Posterior cingulate gyrus (tissue), 11 donors: Measurements from ENCODE around the gene GNAZ.

Experiments
- DNase-seq, 10 donors: peaks; one replicate each; pipeline versions ENCODE4 v3.0.0 to v3.0.0-alpha.2; 2020 to 2021; ENCODE audit warnings: mixed read lengths in 3 of 10
- intact Hi-C: fragments of 100-400 bp; cut with DNase I; formaldehyde crosslinking; loops from one replicate; pipeline ENCODE4 v1.15.1; 2023

Gene GNAZ

DNA sequence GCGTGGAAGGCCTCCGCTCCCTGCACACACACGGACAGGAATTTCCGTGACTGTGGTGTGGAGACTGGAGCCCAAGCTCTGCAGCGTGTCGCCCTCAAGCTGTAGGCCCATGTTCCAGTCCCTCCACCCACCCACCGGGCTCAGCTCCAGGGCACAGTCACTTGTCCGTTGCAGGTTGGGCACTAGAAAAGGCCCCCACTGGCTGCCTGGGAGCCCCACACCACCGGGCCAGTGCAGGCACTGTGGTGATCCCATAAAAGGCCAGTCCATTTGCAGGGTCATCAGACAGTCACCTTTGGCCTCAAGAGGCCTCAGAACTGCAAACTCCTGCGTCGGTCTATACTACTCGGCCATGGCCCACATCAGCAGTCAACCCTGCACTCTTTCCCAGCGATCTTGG lies 91.3 kb downstream of the GNAZ start:
- peak in 1 of 10 donors; percentile 63 for DNase-seq
- intact Hi-C loops: no loop called here

DNA sequence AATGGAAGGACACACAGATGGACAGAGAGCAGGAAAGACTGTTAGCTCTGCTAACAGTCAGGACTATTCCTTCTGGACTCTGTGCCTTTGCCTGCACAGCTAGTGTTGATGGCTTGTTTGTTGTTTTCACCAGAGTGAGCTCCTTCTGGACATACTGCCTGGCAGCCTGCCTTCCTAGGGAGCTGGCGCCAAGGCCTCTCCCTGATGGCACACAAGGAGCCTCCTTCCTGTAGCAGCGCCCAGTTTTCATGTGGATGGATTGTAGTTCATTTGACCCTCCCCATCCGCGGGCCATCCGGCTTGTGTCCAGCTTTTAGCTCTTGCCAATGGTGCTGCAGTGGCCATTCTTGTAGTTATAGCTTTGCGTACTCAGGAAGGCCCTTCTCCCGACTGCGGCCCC lies 93.3 kb downstream of the GNAZ start:
- intact Hi-C loops: no loop called here
- DNase-seq: peak; percentile 45 to 96 (median 70)

DNA sequence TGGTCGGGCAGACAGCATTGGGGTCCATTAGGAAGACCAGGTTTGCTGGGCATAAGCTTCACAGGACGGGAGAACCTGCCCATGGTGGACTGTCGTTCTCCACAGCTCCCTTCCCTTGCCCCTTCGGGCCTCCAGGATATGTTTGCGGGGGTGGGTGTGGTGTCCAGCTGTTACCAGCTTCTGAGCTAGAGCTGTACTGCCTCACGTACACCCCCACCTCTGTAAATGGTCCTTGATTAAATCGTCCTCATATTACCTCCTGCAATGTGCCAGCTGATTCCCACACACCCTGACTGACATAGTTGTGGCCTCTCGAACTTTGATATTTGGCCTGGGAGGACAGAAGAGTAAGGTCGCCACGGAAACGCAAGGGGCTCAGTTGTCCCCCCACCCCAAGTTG lies 93.8 kb downstream of the GNAZ start:
- intact Hi-C loops: no loop called here
- no peak for DNase-seq

DNA sequence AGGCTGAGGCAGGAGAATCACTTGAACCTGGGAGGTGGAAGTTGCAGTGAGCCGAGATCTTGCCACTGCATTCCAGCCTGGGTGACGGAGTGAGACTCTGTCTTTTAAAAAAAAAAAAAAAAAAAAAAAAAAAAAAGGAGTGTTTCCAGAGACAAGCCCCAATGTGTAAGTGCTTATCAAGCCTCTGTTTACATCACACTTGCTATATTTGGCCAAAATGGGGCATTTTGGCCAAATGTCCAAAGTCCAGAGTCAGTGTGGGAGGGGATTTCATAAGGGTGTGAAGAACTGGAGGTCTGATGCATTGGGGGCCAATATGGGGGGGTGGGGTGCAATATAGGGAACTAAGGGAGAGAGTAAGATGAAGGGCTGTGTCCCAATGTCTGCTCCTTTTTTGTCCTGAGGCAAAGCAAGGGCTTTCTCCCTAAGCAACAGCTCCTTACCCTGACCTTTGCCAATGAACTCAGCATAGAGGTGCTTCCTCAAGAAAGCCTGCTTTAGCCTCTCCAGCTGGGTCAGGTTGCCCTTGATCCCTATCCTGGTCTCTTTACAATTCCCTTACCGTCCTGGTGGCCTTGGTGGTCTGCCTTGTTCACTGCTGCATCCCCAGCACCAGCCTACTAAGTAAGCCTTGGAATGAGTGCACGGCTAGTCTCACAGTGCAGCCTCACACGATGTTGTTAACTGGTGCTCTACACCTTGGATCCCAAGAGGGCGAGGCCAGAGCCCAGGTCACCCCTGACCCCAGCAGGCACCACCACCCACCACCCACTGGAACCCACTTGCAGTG lies 95.9 kb downstream of the GNAZ start:
- intact Hi-C loops: no loop called here
- no peak for DNase-seq

DNA sequence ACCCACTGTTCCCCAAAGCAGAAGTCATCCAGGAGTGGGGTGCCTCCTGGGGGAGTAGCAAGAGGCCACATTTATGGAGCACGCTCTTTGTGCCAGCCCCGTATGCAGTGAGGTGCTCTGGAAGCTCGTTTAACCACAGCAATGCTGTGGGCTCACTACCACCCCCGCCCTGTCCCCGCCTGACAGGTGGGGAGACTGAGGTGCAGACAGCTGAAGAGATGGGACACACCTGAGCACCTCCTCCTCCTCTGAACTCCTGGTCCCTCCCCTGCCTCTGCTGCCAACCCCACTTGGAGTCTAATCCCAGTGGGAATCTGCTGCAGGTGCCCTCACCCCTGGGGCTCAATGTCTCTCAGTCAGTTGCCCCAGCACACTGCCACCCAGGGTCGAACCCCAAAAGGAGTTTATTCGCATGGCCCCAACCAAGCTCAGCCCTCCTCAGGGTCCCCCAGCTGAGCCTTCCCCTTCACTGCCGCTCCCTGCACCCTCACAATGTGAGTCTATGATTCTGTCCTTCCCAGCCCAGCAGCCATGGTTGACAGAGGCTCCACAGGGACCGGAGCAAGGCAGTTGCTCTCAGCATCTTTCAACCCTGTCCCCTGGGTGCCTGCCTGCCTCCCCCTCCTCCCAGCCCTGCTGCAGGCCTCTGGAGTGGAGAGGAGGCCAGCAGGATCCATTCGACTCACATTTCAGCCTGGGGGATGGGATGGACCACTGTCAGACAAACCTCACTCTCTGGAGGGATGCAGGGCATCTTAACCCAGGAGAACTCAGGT lies 96.7 kb downstream of the GNAZ start:
- DNase-seq: no peak
- intact Hi-C loops: no loop called here

DNA sequence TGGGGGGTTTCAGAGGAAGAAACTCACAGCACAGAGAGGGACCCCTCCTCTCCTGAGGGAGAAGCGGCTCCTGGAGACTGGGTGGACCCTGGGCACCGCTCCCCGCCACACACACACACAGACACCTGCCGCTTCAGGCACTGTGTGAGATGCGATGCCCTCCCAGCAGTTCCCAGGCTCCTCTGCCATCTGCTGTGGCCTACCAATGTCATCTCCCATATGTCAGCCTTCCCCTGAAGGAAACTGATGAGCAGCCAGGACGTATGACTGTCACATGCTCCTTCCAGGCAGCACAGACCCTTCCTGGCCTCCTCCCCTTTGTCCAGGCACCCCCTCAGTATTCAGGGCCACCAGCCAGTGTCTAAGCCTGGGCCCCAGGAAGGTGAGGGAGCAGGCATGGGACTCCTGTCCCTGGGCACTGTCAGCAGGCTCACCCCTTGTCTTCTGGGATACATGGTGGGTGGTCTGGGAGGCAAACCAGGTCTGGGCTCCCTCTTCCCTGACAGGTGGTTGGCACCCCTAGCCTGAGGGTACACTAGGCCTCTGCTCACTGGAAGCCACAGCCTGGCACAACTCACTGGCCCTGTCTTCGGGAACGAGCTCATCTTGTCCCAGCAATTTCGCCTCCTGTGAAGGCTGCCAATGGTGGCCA lies 98.2 kb downstream of the GNAZ start:
- DNase-seq: no peak
- intact Hi-C loops: no loop called here

DNA sequence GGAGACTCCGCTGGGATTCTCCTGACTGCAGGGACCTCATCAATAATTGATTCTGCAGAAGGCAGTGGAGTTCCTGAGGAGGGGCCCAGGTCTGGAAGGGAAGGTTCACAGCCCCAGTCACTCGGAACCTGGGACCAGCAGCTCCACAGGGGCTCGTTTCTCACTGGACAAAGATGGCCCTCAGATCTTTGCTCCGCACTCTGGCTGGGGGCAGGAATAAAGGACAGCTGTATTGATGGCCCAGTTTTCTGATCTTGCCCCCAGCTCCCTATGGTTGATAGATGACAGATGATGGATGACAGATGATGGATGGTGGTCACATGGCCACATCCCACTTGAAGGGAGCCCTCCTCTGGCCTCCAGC lies 98.7 kb downstream of the GNAZ start:
- intact Hi-C loops: no loop called here
- DNase-seq: no peak
